ENCODE data around the gene NR2F1-AS1.
"Not testable (repeated sequence)": the region's sequence is repeated elsewhere in the genome, so short reads cannot be mapped to it uniquely, and the experiment has no call there.

The NR2F1-AS1 gene

DNA sequence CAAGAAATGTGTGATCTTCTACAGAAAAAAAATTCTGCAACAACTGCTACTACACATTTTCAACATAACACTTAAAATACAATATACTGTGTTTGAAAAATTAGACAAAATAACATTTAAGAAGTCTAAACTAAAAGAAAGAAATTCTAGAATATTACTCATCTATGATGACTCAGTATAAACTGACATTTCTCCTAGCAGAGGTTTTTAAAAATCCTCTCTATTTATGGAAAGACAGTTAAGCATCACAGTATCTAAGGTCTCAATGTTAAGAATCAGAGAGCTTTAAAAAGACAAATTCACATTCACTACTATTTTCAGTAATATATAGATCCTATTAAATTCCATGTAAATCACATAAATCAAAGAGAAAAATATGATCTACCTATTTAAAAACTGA is 61.3 kb downstream of the NR2F1-AS1 start:
- DNase-seq (ENCODE audit: low read depth in 2 of 2), result no peak

DNA sequence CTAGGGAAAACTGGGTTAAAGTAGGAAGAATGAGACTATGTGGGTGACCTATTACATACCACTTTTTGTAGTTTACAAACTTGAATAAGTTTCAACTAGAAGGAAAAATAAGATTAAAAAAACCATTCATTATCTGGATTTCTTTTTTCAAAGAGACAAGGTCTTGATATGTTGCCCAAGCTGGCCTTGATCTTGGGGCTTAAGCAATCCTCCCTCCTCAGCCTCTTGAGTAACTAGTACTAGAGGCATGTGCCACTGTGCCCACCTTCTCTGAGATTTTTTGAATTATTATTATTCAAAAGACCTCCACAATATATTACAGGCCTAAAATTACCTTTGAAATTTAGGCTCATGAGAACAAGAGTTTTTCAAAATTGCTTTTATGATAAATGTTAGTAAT is 63.2 kb downstream of the NR2F1-AS1 start:
- DNase-seq (ENCODE audit: low read depth in 2 of 2), result no peak

DNA sequence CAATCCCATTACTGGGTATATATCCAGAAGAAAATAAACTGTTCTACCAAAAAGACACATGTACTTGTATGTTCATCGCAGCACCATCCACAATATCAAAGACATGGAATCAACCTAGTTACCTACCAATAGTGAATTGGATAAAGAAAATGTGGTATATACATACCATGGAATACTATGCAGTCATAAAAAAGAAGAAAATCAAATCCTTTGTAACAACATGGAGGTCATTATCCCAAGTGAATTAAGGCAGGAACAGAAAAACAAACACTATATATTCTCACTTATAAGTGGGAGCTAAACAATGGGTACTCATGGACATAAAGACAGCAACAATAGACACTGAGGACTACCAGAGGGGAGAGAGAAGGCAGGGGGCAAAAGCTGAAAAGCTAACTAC is 67.7 kb downstream of the NR2F1-AS1 start:
- no peak for DNase-seq (ENCODE audit: low read depth in 2 of 2)

DNA sequence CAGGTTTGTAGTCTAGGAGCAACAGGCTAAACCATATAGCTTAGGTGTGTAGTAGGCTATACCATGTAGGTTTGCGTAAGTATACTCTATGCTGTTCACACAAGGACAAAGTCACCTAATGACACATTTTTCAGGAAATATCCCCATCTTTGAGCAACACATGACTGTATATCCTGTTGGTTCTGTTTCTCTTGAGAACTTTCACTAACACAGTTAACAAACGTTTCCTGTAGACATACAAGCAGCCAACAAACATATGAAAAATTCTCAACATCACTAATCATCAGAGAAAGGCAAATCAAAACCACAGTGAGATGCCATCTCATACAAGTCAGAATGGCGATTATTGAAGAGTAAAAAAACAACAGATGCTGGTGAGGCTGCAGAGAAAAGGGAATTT is 68.2 kb downstream of the NR2F1-AS1 start:
- no peak for DNase-seq (ENCODE audit: low read depth in 2 of 2)

DNA sequence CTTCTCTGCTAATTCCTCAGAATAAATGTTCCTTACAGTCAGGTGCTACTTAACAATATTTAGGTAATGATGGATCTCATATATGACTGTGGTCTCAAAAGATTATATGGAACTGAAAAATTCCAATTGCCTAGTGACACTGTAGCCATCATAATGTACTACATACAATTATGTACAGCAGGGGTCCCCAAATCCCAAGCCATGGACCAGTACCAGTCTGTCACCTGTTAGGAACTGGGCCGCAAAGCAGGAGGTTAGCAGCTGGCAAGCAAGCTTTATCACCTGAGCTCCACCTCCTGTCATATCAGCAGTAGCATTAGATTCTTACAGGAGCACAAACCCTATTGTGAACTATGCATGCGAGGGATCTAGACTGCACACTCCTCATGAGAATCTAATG is 69.6 kb downstream of the NR2F1-AS1 start:
- DNase-seq (ENCODE audit: low read depth in 2 of 2), result no peak

DNA sequence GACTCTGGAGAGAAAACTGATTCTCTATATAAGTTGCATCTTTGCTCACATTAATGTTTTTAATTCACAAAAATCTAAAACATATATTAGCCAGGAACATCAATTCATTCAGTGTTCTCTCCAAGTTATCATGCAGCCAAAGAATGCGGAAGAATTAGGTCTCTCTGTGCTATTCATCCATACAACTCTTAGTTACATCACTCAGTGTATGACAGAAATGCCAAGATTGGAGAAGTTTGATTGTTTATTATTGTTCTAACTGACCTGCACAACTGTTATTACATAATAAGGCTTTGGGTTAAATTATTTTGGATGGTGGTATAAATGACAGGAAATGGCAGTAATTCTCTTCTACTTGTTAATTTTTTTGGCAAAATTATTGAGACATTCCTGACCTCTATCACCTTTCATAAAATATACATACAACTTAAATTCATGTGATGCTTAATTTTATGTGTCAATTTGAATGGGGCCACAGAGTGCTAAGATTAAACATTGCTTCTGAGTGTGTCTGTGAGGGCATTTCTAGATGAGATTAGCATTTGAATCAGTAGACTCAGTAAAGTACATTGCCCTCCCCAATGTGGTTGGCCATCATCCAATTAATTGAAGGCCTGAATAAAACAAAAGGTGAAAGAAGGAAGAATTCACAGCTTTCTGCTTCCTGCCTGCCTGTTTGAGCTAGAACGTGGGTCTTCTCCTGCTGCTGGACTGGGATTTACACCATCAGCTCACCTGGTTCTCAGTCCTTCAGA is 70.2 kb downstream of the NR2F1-AS1 start:
- no peak for DNase-seq (ENCODE audit: low read depth in 2 of 2)

DNA sequence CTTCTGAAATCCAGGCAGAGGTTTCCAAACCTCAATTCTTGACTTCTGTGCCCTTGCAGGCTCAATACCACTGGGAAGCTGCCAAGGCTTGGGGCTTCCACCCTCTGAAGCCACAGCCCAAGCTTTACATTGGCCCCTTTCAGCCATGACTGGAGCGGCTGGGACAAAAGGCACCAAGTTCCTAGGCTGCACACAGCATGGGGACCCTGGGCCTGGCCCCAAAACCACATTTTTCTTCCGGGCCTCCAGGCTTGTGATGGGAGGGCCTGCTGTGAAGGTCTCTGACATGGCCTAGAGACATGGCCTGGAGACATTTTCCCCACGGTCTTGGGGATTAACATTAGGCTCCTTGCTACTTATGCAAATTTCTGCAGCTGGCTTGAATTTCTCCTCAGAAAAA is 75.5 kb downstream of the NR2F1-AS1 start:
- not testable (repeated sequence) for DNase-seq (ENCODE audit: low read depth in 2 of 2)

DNA sequence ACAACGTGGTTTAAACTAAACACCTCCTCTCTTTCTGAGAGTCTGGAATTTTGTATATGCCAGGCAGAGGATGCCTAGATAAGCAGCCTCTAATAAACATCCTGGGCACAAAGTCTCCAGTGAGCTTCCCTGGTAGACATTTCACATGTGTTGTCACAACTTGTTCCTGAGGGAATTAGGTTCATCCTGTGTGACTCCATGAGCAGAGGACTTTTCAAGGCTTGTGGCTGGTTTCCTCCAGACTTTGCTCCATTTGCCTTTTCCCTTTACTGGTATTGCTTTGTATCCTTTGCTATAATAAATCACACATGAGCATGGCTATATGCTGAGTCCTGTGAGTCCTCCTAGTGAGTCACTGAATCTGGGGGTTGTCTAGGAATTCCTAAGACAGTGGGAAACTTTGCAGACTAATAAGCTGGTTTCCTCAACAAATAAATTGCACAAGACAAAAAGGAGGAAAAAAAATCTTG is 77.4 kb downstream of the NR2F1-AS1 start:
- no peak for DNase-seq (ENCODE audit: low read depth in 2 of 2)

DNA sequence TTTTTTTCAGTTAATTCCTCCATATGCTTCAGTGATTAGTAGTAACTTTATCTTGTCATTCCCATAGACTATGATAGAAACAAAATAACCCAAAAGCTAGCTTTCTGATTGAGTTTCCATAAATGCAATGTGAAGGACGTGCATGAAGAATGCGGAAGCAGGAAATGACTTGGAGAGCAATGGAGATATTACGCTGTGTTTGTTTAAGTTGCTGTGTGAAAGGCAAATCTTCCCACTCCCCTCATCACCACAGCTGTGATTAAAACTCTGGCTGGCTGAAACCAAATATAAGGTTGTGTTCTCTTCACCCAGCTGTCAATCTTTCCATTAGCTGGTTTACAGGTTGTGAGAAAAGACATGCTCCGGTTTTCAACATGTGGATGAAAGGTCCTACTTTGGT is 83.9 kb downstream of the NR2F1-AS1 start:
- DNase-seq (ENCODE audit: low read depth in 2 of 2), result no peak

DNA sequence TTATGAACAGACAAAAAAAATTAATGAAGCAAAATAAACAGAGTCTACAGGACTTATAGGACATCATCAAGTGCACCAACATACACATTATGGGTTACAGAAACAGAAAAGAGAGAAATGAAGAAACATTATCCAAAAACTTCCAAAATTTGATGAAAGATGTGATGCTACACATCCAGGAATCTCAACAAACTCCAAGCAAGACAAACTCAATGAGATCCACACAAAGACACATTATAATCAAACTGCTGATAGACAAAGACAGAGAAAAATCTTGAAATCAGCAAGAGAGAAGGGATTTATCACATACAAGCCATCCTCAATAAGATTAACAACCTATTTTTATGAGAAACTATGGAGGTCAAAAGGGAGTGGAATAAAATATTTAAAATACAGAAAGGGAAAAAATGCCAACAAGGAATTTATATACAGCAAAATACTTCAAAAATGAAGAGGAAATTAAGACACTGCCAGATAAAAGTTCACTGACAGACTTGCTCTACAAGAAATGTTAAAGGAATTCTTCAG is 101.0 kb downstream of the NR2F1-AS1 start:
- DNase-seq (ENCODE audit: low read depth in 2 of 2), result no peak

DNA sequence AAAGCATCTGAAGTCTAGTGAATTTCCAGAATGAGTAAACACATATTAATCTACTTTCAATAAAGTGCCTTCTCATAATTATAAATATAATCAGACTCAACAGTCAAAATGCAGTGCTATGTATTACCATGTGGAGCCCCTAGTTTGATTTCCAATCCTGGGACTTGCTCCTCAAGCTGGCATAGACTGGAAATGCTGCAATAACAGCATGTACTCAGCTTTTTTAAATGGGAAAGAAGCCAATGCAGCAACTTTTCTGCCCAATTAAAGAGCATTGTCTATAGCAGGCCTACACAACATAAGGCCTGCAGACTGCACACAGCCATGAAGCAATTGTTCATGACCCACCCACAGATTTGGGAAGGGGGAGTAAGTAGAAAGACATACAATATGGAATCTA is 103.2 kb downstream of the NR2F1-AS1 start:
- no peak for DNase-seq (ENCODE audit: low read depth in 2 of 2)

DNA sequence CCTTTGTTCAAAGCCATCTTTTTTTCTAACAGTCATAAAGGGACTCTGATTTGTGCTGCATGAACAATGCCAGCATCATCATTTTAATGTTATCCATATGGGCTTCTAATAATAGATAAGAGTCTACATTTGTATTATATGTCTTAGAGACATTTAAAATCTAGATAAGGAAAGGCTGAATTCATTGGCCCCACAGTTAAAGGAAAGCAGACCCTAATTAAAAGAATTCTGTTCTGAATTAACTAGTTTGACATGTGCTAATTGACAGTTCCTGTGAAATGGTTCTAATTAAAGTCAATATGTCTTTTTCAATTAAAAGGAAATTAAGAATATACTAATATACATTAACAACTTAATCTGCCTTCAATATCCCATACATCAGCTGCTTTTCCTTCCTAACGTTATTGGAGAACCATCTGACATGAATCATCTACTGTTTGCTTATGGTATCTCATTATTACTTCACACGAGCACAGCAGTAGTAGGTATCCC is 104.7 kb downstream of the NR2F1-AS1 start:
- DNase-seq (ENCODE audit: low read depth in 2 of 2), result no peak

DNA sequence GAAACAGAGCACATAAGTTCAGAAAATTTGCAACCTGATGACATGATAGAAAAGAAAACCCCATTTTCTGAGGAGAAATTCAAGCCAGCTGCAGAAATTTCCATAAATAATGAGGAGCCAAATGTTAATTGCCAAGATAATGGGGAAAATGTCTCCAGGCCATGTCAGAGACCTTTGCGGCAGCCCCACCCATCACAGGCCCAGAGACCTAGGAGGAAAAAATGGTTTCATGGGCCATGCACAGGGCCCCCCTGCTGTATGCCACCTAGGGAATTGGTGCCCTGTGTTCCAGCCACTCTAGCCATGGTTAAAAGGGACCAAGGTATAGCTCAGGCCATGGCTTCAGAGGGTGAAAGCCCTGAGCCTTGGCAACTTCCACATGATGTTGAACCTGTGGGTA is 118.1 kb downstream of the NR2F1-AS1 start:
- no peak for DNase-seq (ENCODE audit: low read depth in 2 of 2)

DNA sequence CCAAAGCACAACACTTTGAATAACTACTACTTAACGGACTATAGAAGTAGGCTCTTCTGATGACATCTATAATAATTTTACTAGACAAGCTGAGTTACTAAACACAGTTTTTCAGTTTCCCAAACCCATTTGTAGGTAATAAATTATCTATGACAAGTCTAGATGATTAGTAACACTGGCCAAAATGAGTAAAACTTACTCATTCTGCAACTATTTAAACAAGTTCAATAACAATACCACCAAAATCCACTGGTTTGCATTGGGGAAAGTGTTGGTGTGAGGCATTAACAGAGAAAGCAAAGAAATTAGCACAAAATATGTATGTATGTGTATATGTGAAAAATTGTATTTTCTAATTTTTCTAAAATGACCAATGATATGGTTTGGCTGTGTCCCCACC is 119.3 kb downstream of the NR2F1-AS1 start:
- DNase-seq (ENCODE audit: low read depth in 2 of 2), result no peak

DNA sequence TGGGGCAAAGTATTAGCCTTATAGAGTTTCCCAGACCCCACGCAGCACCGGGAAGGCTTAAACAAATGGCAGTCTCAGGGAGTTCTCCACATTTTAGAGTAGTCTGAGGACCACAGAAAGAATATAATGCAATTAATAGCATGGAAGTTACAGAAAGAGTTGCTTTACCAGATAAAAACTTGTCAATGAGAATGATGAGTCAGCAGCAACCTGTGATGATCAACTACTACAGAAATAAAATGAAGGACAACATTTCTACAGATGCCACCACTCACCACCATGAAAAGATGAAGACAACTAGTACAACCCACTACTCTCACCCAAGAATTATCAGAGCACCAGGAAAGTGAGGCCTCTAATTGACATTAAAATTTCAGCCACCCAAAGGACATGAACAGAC is 120.7 kb downstream of the NR2F1-AS1 start:
- DNase-seq (ENCODE audit: low read depth in 2 of 2), result no peak

DNA sequence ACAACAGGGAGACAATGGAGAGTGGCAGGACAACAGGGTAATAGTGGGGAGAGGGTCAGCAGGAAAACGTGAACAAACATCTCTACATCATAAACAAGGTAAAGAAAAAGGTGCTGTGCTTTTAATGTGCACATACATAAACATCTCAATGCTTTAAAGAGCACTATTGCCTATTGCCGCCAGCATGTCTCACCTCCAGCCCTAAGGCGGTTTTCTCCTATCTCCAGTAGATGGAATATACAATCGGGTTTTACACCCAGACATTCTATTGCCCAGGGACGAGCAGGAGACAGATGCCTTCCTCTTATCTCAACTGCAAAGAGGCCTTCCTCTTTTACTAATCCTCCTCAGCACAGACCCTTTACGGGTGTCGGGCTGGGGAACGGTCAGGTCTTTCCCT is 124.2 kb downstream of the NR2F1-AS1 start:
- DNase-seq (ENCODE audit: low read depth in 2 of 2), result not testable (repeated sequence)

DNA sequence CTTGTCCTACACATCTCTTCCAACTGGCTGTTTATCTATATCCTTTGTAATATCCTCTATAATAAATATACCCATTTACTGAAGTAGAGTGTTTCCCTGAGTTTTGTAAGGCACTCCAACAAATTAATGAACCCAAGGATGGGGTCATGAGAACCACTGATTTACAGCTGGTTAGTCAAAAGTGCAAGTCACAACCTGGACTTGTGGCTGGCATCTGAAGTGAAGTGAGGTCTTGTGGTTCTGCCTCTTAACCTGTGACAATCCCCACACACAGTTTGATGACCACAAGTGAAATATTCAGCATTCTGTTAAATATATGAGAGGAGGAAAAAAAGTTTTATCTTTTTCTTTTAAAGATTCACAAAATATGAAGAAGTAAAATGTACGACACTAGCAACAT is 126.1 kb downstream of the NR2F1-AS1 start:
- DNase-seq (ENCODE audit: low read depth in 2 of 2), result no peak

DNA sequence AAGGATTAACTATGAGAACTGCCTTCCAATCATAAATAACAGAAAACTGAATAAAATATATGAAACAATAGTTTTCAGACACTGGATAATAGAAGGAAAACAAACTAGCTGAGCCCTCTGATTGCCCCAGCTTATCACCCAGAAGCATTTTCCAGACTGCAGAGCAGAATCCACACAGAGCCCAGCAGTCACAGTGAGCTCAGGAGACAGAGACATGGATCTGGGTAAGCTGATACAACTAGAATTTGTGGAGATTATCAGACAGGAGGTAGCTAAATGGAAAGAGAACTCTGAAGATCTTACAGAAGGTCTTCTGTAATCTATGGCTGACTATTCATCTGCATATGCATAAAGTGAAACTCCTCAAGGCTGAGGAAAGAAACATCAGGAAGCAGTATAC is 128.8 kb downstream of the NR2F1-AS1 start:
- no peak for DNase-seq (ENCODE audit: low read depth in 2 of 2)

DNA sequence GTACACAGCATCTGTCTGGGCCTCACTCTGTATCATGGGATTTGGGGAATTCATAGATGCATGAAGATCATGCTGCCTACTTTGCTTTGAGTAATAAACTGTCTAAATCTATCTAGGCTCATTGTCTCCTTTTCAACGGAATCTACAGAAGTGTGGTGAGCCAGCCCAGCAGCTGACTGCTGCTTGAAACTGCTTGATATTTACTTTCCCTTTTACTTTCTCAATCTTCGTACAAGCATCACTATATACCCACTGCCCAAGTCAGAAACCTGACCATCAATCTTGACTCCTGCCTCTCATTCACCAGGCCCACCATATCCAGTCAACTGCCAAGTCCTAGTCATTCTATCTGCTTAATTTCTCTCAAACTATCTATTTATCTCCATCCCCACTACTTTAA is 142.9 kb downstream of the NR2F1-AS1 start:
- DNase-seq (ENCODE audit: low read depth in 2 of 2), result no peak

DNA sequence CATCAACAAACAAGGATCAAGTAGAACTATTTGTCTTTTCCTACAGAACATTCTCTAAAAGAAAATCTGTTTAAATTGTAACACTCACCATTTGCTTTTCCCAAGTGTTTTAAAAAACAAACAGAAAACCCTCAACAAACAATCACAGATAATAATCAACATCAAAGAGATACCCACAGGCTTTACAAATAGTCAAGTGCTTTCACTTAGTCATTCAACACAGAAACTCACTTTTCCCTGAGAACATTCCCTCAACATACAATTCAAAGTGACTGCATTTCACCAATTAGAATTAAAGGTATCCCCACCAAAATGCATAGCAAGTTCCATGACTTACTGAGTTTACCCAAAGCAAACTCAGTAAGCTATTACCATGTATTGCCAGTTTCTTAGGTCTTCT is 144.9 kb downstream of the NR2F1-AS1 start:
- no peak for DNase-seq (ENCODE audit: low read depth in 2 of 2)

DNA sequence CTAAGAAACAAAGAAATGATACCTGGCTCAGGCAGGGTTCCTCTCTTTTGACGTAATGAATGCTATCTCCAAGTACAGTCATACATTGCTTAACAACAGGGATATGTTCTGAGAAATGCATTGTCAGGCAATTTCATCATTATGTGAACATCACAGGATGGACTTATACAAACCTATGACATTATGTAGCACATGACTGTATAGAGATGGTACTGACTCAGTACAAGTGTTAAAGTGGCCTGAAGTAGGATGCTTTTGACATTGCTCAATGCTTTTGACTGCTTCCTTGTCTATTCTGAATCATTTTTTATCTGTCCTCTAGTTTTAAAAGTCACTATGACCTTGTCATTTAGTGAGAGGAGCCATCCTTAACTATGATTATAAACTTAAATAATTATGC is 147.6 kb downstream of the NR2F1-AS1 start:
- no peak for DNase-seq (ENCODE audit: low read depth in 2 of 2)

DNA sequence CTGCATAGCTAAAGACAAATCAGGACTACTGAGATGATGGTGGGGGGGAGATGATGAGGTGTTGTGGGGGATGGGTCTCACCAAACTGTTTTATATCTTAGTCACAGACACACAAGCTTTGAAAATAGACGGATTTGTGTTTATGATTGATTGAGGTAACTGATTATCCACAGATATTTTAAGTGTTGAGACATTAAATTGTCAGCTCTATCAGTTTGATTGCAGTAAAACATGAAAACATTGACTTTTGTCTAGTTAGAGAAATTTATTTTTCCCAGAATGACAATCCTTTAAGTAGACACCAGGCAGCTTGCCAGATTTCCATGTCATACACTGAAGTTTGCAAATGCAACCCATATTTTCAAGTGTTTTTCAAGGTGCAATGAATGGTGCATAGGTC is 149.8 kb downstream of the NR2F1-AS1 start:
- DNase-seq (ENCODE audit: low read depth in 2 of 2), result no peak

DNA sequence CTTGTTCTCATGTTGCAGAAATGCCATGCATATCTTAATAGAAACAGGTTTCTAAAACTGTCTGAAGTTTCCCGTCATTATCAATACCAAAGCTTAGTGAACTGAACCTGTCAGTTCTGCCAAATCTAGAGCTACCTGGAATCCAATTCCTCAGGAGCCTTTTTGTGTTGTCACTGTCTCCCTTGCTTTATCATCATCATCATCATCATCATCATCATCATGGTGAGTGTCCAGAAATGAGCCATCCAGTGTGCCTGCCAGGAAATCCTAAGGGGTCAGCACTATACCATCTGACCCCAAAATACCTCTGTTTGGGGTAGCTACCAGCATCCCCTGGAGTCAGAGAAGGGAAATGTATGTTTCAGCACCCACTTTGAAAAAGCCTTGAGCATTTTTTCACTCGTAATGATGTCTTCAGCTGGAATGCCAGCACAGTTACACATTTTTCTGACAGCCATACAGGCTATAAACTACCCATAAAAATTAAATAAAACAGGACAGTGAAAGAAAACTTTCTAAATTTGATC is 150.3 kb downstream of the NR2F1-AS1 start:
- no peak for DNase-seq (ENCODE audit: low read depth in 2 of 2)

Data from stimulated activated CD8-positive, alpha-beta memory T cell treated with anti-CD3 and anti-CD28 coated beads, Interleukin-2, amount 100 ng/mL, for 48 hours (primary cell).